NCI-H1092 treated with DMSO at 0.1 percent for 48 hours (cell line): ENCODE results near the gene COX17.
"Not testable (repeated sequence)": the region's sequence is repeated elsewhere in the genome, so short reads cannot be mapped to it uniquely, and the experiment has no call there.

Experiments used
- DNase-seq: peaks from one replicate; lab custom pipeline; 2025; lab: John Stamatoyannopoulos, UW

COX17 gene, protein sequence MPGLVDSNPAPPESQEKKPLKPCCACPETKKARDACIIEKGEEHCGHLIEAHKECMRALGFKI

DNA sequence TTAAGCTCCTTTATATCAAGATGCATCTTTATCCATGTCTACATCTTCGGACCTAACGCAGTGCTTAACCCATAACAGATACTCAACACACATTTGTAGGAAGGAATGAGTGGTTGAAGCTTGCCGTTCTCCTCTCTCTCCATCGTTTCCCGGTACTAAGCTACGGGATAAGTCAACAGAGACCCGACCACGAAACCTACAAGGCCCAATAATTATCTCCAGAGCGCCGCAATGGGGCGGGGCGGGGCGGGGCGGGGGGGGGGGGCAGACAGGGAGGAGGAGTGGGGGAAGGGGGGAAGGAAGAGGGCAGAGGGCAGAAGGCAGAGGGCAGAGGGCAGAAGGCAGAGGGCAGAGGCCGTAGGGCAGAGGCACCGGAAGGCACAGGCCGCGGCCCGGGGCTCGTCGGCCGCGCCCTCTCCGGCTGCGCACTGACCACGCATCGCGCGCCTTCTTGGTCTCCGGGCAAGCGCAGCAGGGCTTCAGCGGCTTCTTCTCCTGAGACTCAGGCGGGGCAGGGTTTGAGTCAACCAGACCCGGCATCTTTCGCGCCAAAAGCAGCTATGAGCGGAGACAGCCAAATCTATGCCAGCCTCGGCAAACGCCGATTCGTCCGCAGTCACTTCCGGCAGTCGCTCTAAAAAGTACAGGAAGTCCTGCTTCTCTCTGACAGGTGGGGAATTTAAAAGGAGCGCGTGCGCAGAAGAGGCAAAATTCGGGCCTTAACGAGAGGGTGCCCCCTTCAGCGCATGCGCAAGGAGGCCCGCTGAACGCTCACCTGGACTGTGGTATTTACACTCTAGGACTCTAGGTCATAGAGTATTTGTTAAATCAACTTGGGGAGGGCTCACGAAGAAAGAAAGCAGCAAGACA, at the start of gene COX17:
COX17 (minus strand) TSS at position 636 of the 870 bp plus-strand sequence; CDS start at position 540, 96 bp downstream.
- DNase-seq: peak; percentile 97

DNA sequence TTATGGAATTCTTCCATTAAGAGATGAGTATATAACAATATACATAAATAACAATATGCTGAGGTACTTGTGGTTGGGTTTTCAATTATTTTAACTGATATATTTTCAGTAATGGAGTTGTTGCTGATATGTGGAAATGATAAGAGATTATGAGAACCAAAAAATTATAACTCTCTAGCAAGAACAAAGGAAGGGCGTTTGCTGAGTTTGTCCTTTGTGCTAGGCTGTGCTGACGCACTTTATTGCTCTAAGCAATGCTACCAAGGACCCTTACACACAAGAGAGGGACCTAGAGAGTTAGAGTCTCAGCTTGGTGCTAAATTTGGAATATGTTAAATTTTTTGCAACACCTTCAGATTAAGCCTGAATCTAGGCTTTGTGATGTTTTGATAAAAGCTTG, 49.7 kb upstream of the COX17 start:
- DNase-seq: no peak

DNA sequence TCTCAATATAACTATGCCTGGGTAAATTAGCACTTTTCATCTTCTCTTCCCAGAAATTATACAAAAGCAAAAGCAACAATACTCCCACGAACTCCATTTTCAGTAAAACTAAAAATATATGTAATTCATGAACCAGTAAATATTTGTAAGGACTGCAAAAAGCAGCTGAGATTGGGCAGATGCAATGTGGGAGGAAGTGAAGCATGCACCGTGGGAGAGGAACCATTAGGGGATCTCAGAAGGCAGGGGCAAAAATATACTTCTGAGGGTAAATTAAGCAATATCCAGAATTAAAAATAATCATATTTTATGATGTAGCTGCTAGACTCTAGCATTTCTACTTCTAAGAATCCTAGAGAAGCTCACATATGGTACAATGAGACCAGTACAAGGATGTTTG, 45.8 kb upstream of the COX17 start:
- DNase-seq: no peak

DNA sequence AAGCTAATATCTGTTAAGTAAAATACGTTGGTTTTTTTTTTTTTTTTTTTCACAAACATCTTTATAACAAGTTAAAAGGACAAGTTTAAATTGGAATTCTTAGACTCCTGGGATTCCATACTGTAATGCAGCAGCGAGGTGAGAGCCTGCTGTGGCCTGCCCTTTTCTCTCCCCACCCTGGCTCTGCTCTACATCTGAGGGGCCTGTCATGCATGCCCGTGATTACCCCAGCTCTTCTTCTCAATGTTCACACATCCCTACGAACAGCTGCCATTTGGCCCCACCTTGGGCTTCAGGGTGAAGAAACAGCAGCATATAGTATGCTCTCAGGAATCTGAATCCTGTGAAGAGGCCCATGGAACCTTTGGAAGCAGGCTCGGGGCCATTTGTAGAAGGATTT, 40.3 kb upstream of the COX17 start:
- DNase-seq: no peak

DNA sequence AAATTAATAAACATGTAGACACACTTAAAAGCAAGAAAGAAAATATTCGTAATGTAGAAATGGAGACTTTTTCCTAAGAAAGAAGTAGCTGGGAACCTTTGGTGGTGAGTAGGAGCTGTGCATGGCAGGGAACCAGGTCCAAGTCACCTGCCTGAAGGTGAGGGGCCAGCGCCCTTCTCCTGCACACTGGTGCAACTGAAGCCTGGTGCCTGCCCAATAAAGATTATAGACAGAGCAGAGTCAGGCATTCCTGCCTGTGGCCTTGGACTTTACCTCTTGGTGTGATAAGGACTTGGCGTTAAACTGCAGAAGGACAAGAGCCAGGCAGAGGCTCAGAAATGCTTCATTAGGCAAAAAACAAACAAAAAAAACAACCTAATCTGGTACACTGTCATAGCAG, 39.8 kb upstream of the COX17 start:
- no peak for DNase-seq

DNA sequence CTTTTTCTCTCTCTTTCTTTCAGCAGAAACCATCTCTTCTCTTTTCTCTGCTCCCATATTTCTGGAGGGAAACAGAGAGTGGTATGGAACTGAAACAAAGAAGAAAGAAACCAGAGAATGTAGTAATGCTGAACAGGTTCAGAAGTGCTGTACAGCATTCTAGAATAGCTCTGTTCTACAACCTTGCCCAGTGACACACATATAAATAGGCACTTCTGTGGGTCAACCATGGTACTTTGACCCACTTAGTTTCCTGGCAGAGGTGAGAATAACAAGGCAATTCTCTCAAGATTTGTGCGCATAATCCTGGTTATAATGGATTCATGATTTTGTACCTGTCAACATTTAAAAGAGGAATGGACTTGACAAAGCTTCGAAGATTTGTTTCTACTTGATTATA, 37.9 kb upstream of the COX17 start:
- no peak for DNase-seq

DNA sequence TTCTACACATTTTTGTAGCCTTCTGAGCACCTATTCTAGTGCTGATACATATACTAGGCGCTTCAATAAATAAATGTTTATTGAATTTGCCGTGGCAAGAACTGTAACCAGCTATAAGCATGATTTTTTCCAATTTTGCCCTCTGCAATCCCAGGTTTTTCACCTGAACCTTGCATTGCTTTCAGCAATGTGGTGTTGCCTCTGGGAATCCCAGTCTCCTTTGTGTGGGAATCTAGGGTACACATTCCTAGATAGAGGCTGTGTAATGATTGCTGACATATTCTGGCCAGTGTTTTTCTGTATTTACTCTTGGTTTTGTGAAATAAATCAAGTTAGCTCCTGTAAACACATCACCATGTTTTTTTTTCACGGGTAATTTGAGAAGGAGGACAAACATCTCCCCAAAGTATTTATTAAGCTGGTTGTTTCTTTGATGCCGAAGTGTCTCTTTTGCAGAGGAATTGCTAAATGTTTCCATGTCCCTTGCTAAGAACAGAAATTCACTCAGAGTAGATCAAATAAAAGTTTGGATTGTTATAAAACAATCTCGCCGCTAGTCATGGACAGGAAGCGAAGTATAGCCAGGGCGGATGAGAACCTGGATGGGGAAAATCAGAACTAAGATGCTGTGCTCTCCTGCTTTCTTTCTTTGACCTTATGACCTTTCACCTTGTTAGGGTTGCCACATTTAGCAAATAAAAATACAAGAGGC, 26.8 kb upstream of the COX17 start:
- DNase-seq: no peak

DNA sequence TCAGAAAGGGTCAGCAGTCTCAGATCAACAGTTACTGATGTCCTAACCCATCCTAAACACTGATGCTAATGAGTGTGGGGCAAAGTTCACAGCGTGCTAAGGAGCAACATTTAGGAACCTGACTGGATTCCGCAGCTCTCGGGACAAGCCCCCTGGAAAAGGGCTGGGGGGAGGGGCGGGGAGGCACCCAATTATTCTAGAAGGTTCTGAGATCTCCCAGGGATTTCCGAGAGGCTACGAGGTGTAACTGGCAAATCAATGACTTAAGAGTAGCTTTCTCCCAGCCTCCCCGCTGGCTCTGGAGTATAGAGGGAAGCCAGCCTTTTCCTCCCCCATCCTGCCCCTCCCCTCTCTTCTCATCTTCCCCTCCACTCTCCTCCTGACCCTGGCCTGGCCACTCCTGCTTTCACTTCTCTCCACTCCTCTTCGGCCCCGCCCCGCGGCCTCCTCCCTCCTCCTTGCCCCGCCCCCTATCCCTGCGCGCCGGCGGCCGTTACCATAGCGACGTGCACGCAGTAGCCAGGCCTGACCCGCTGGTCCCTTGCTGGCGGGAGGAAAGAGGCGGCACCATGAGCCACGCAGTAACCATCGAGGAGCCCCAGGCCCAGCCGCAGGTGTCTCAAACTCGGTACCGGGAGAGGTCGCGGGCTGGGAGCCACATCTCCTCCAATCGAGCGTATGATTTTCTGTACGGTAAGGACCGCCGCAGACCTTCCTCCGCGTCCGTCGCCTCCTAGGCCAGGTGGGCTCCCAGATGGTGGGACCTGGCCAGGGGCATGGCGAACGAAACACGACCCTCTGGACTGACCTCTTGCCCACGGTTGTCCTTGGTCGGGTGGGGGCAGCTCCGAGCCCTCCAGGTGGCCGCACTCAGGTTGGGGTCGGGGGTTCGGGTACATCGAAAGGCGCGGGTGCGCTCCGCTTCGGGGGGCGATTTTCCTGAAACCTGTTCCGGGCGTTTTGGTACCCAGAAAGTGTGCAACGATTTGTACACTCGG, 25.6 kb upstream of the COX17 start, which contains the start of gene CFAP91:
CFAP91 (plus strand) TSS at position 493 of the 998 bp plus-strand sequence; CDS start at position 570, 77 bp downstream.
- DNase-seq: peak; percentile 93

DNA sequence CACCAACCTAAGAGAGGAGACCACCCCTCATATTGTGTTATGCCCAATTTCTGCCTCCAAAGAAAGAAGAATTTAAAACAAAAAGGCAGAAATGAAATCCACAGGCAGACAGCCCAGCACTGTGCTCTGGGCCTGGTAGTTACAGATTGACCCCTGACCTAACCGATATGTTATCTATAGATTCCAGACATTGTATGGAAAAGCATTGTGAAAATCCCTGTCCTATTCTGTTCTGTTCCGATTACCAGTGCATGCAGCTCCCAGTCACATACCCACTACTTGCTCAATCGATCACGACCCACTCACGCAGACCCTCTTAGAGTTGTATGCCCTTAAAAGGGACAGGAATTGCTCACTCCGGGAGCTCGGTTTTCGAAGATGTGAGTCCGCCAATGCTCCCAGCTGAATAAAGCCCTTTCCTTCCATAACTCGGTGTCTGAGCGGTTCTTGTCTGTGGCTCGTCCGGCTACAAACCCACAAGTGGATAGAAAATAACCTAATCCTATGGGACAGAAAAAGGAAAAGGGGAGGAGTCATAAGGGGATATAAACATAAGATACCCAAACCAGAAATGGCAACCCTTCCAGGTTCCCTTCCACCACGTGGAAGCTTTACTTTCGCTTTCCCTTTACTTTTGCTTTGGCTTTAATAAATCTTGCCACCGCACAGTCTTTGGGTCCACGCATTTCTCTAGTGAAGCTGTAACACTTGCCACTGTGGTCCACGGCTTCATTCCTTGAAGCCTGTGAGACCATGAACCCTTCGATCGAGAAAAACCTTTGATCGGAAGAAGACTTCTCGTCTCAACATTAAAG, 23.9 kb upstream of the COX17 start:
- no peak for DNase-seq

DNA sequence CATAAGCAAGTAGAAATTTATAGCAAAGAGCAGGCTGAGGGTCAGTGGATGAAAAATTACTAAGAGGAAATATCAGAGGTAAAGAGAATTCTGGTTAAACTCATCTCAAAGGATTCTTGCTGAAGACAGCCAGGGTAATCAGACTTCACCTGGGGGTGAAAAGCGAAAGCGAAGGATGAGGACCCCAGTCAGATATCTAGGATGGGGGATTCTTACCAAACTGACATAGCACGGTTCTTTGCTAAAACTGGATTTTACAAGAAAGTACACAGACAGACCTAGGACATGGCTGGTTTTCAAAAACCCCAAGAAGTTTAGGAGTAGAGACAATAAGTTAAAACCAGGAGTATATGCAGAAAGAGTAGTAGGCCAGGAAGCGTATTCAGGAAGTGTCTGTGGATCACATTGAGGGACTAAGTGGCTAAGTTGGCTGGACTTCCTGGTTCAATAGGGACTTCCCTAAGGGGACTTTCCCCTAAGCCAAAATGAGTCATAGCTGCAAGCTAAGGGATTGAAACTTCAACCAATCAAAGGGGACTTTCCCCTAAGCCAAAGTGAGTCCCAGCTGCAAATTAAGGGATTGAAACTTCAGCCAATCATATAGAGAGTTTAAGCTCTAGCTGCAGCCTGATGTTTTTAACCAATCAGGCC, 23.2 kb upstream of the COX17 start:
- DNase-seq: no peak

DNA sequence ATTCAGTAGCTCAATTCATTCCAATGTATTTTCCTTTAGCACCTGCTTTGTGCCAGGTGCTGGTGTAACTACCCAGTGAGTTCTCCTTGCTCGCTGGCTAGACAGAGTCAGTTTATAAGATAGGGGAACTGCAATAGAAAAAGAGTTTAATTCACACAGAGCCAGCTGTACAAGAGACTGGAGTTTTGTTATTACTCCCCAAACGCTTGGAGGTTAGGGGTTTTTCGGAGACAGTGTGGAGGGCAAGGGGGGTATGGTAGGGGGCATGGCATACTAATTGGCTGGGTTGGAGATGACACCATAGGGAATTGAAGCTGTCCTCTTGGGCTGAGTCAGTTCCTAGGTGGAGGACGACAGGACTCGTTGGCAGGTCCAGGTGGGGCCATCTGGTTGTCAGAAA, 20.2 kb upstream of the COX17 start:
- no peak for DNase-seq

DNA sequence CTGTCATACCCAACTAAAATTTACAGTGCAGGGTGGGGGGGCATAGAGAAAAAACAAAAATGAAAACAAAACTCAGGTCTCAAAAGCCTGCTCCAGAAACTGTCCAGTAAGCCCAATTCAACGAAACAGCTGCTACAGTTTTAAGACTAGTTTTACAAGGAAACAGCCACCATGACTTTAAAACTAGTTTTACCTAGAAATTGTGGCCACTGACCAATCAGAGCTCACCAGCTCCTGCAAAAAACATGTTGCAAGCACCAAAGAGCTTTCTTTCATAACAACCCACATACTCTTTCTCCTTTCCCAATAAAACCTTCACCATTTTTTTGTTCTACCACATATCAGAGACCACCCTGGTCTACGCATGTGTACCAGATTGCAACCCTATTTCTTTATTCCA, 18.3 kb upstream of the COX17 start:
- no peak for DNase-seq

DNA sequence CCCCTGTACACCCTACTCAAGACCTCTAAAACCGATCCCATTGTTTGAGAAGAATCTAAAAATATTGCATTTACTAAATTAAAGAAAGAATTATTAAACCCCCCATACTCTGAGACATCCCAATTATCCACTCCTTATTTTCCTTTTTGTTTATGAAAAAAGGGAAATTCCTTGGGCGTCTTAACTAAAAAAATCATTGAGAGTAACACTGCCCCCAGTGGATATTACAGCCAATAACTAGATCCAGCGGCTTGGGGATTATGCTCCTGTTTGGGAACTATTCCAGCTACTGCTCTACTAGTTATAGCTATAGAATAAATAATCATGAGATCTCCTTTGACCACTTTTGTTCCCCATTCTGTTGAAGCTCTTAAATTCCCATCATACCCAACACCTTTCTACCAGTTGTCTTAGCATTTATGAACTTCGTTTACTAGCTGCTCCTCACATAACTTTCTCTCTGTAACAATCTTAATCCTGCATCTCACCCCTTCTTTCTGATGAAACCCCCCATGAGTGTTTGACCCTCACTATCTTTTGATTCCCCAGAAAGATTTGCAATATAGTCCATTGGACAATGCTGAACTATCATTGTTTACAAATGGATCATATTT, 12.9 kb upstream of the COX17 start:
- DNase-seq: no peak

DNA sequence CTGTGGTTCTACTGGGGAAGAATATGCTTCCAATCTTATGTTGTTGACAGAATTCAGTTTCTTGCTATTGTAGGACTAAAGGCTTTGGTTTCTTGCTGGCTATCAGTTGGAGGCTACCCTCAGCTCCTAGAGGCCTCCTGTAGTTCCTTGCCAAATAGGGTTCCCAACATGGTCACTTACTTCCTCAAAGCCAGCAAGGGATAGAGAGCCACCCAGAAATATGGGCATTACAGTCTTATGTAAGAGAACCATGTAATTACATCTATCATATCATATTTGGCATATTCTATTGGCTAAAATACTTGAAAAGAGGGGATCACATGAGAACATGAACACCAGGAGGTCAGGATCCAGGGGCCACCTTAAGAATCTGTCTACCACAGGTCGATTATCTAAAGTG, 6.2 kb upstream of the COX17 start:
- DNase-seq: no peak

DNA sequence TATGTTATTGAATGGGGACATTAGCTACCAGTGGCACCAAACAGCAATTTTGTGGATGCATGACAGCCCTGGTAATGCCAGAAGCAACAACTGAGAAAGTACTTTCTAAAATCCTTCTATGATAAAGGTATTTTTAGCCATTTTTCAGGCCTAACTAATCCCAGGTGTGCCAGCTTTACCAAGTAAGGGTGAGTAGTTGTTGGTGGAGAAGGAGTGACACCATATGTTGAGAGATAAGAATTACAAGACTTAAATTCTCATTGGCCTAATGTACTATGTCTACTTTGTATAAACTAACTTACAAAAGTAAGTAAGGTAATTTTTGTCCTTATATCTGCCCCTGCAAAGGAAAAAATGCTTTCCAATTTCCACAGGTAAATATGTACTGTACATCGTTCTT, 4.1 kb upstream of the COX17 start:
- DNase-seq: peak; percentile 10

DNA sequence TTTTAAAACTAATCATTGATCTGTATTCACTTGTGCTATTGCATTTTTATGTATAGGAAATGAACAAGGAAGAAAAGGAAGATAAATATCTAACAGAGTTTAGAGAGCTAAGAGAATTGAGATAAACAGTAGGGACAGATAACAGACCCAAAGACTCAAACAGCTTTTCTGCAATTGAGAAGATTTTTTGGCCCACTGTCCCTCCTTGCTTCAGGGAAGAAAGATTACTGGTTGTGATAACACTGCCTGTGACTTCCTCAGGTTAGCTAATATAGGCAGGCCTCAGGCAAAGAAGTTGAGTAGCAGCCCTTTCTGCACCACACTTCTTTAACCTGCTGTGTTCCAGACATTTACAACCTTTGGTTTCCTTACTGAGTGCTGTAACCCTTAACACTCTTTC, 2.7 kb upstream of the COX17 start:
- DNase-seq: no peak

DNA sequence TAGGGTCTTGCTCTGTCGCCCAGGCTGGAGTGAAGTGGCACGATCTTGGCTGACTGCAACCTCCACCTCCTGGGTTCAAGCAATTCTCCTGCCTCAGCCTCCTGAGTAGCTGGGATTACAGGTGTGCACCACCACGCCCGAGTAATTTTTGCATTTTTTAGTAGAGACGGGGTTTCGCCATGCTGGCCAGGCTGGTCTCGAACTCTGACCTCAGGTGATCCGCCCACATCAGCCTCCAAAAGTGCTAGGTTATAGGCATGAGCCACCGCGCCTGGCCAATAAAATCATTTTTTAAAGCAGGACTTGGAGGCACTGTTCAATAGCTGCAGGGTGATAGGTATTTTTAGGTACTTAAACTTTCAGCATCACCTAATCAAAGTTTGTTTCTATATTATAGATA, 1.0 kb upstream of the COX17 start:
- DNase-seq: not testable (repeated sequence)

DNA sequence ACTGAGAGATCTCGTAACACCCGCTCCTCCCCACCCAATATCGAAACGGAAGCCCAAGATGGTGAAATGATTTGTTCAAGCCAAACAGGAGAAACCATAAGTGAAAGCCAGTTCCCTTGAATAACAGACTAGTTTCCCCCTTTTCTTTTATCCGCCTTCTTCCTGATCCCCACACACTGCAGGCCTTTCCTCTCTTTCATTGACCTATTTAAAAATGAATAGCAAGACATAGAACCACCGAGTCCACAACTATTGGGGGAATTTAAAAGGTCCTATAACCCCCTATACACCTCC, 382 bp upstream of the COX17 start:
- no peak for DNase-seq

DNA sequence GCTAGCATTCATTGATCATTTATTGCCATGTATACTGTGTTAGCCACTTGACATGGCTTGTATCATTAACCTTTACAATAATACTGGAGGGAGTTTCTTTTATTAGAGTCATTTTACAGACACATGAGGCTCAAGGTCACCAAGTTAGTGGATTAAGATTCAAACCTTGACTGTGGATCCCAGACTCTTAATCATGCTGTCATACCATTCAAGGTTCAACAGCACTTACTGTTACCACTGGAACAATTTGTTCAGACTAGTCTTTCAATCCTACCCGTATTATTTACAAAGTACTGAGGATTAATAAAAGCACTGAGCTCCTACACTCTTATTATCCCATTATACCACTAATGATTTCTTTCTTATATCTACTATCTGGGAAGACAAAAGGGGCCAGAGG, 1.2 kb downstream of the COX17 start:
- no peak for DNase-seq

DNA sequence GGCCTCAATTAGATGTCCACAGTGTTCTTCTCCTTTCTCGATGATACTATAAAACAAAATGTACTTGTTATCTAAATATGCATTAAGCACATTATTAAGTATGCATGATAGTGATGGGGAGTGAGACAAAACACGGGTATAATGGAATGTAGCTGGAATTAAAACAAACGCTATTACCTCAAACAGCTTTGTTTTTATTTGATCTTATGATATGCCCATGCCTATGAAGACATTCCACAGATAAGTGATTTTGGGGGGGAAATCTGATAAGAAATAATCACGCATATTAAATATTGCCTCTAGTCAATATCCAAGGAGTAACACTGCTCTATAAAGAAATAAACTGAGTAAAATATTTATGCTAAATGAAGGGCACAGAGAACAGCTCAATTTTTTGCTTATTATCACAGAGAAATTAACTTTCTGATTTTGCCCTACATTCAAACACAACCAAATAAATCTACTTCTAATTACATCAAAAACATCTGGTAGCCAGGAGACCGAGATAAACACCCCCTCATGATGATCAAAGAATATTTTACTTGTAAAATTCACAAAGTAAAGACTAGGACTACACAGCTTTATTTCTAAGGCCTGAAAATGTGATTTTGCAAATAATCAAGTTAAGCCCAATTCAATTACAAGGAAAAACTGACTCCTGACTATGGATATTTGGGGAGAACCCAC, 1.9 kb downstream of the COX17 start:
- no peak for DNase-seq
